ENCODE data around the gene CALML5. TPM values are rescaled to one million over a fixed set of nuclear protein-coding genes. Genes with fewer than 3 reads are reported as not detected.

The CALML5 gene
- total RNA-seq, 1 experiment from 2014 or later = not detected

GRCh38 chr10:5537684-5538083 is 38.3 kb upstream of the CALML5 start:
- no peak for ATAC-seq
- no peak overlapping the region for H3K4me3 ChIP-seq (ENCODE audit: low read depth in 2 of 2, low read length in 2 of 2)
- H3K27me3 ChIP-seq (ENCODE audit: control insufficient read depth, insufficient read depth, low read length) = no peaks in the 10 kb centered on the region
- in situ Hi-C loops (cut with HindIII; ENCODE audit: low pct_unique_long_range_greater_than_20kb, low sequenced_read_pairs) = no loop called here
- H3K9me3 ChIP-seq (ENCODE audit: control insufficient read depth, insufficient read depth, low read depth, low read length) = peaks cover 6% of the 10 kb centered on the region; the same call in 1 of the 2 replicates
- CTCF ChIA-PET = no interaction called here
- intact Hi-C loops (cut with micrococcal nuclease; ENCODE audit: unreplicated experiment) = no loop called here
- POLR2A ChIA-PET = no interaction called here
- DNase-seq (ENCODE audit: low read depth, low spot score) = no peak
- TF ChIP-seq CTCF (IDR thresholded peaks at IDR 0.05) = no peak
- no peak for TF ChIP-seq POLR2AphosphoS5 (IDR thresholded peaks at IDR 0.05; ENCODE audit: low read depth, low read length)
- TF ChIP-seq TCF7L2 (IDR thresholded peaks at IDR 0.05; ENCODE audit: low read depth, low read length) = no peak
- TF ChIP-seq REST (IDR thresholded peaks at IDR 0.05; ENCODE audit: insufficient read depth in 1 of 2, low read depth in 2 of 2, low read length in 1 of 2) = no peak
- no peak for TF ChIP-seq SIN3A (IDR thresholded peaks at IDR 0.05; ENCODE audit: borderline replicate concordance, insufficient read depth, low read depth, low read length)
- H3K36me3 ChIP-seq (ENCODE audit: control insufficient read depth, insufficient read depth, low read length) = no peaks in the 10 kb centered on the region
- H3K4me1 ChIP-seq (ENCODE audit: control insufficient read depth, insufficient read depth, low read length) = no peaks in the 10 kb centered on the region
- H3K27ac ChIP-seq (ENCODE audit: low read length) = no peak overlapping the region
- BruUV-seq (replicated peaks) = no TSS peak

GRCh38 chr10:5536486-5537081 is 37.2 kb upstream of the CALML5 start:
- Histone ChIP-seq H3K4me3 (ENCODE audit: low read depth in 2 of 2, low read length in 2 of 2) (no peak overlapping the region), H3K27ac (ENCODE audit: low read length) (no peak overlapping the region), H3K36me3 (ENCODE audit: control insufficient read depth, insufficient read depth, low read length) (no peaks in the 10 kb centered on the region), H3K27me3 (ENCODE audit: control insufficient read depth, insufficient read depth, low read length) (no peaks in the 10 kb centered on the region), H3K4me1 (ENCODE audit: control insufficient read depth, insufficient read depth, low read length) (no peaks in the 10 kb centered on the region), H3K9me3 (ENCODE audit: control insufficient read depth, insufficient read depth, low read depth, low read length) (no peaks in the 10 kb centered on the region)
- DNase-seq (ENCODE audit: low read depth, low spot score) (no peak), ATAC-seq (no peak)
- ChIA-PET POLR2A (no interaction called here), CTCF (no interaction called here)
- intact Hi-C loops (cut with micrococcal nuclease; ENCODE audit: unreplicated experiment) (no loop called here), in situ Hi-C loops (cut with HindIII; ENCODE audit: low pct_unique_long_range_greater_than_20kb, low sequenced_read_pairs) (no loop called here)
- BruUV-seq (replicated peaks) = no TSS peak
- TF ChIP-seq REST (IDR thresholded peaks at IDR 0.05; ENCODE audit: insufficient read depth in 1 of 2, low read depth in 2 of 2, low read length in 1 of 2) = no peak
- no peak for TF ChIP-seq SIN3A (IDR thresholded peaks at IDR 0.05; ENCODE audit: borderline replicate concordance, insufficient read depth, low read depth, low read length)
- no peak for TF ChIP-seq TCF7L2 (IDR thresholded peaks at IDR 0.05; ENCODE audit: low read depth, low read length)
- TF ChIP-seq POLR2AphosphoS5 (IDR thresholded peaks at IDR 0.05; ENCODE audit: low read depth, low read length) = no peak
- TF ChIP-seq CTCF (IDR thresholded peaks at IDR 0.05) = no peak
